CD4-positive, alpha-beta T cell (primary cell): Measurements from ENCODE around the gene TSHZ2. TPM values are rescaled to one million over a fixed set of nuclear protein-coding genes. Genes with fewer than 3 reads are reported as not detected.

Source experiments
- ATAC-seq: fragments of 200-7000 bp; cut with Tn5 transposase; one replicate; pipeline ENCODE4 v1.10.0; 2022; ENCODE audit warnings: mild to moderate bottlenecking; ENCODE audit not compliant: poor library complexity
- CTCF ChIA-PET: fragments of 350-600 bp; sonication (Branson Sonifier 250); formaldehyde crosslinking; loops from one replicate; lab custom pipeline; 2021; ENCODE audit warnings: antibody characterized with exemption, inconsistent platforms; lab: Charles Lee
- POLR2A ChIA-PET: fragments of 350-600 bp; sonication (Branson Sonifier 250); formaldehyde crosslinking; loops from one replicate; lab custom pipeline; 2021; ENCODE audit warnings: antibody characterized with exemption, inconsistent platforms; lab: Charles Lee
- DNase-seq, 14 experiments: peaks; one replicate each; pipeline ENCODE4 v3.0.0-alpha.2; 2013 to 2020; ENCODE audit warnings: mixed read lengths in 2 of 14
- H3K27ac ChIP-seq, 2 donors: one replicate each; pipeline versions ENCODE4 v1.5.1 to v1.7.0; 2013; ENCODE audit warnings: low read length in 2 of 2, low read depth in 1 of 2, mild to moderate bottlenecking in 1 of 2
- H3K27me3 ChIP-seq, 2 experiments: 1 replicate in 1 of 2; 2 replicates in 1 of 2; pipeline versions ENCODE4 v1.6.1 to v1.7.0; 2013; ENCODE audit warnings: low read length in 2 of 2, control low read depth in 1 of 2, mild to moderate bottlenecking in 1 of 2, moderate library complexity in 1 of 2; ENCODE audit not compliant: insufficient read depth in 2 of 2, control insufficient read depth in 1 of 2
- H3K36me3 ChIP-seq: one replicate; pipeline ENCODE4 v1.6.1; 2013; ENCODE audit warnings: low read length, control low read depth; ENCODE audit not compliant: insufficient read depth
- H3K4me1 ChIP-seq: one replicate; pipeline ENCODE4 v1.6.1; 2013; ENCODE audit warnings: low read length, control low read depth; ENCODE audit not compliant: insufficient read depth
- H3K4me3 ChIP-seq: one replicate; pipeline ENCODE4 v1.5.1; 2013; ENCODE audit warnings: mild to moderate bottlenecking, low read length, moderate library complexity
- H3K9me3 ChIP-seq, 2 experiments: 1 replicate in 1 of 2; 2 replicates in 1 of 2; pipeline versions ENCODE4 v1.6.1 to v1.7.0; 2013; ENCODE audit warnings: low read length in 2 of 2, mild to moderate bottlenecking in 2 of 2, control low read depth in 1 of 2, moderate library complexity in 1 of 2; ENCODE audit not compliant: control insufficient read depth in 1 of 2, insufficient read depth in 1 of 2
- H3K27ac Mint-ChIP-seq: one replicate; pipeline ENCODE4 v1.8.0; 2020; ENCODE audit warnings: mixed read lengths
- H3K27me3 Mint-ChIP-seq: one replicate; pipeline ENCODE4 v1.8.0; 2021; ENCODE audit warnings: mixed read lengths
- H3K36me3 Mint-ChIP-seq: one replicate; pipeline ENCODE4 v1.8.0; 2021; ENCODE audit warnings: low read depth, mixed read lengths
- H3K4me1 Mint-ChIP-seq: one replicate; pipeline ENCODE4 v1.8.0; 2021; ENCODE audit warnings: low read depth, mixed read lengths
- H3K4me3 Mint-ChIP-seq: one replicate; pipeline ENCODE4 v1.8.0; 2020; ENCODE audit warnings: mild to moderate bottlenecking, mixed read lengths
- H3K9me3 Mint-ChIP-seq: one replicate; pipeline ENCODE4 v1.8.0; 2020; ENCODE audit warnings: mixed read lengths
- intact Hi-C, 2 experiments: fragments of 100-400 bp; cut with DNase I in 1 of 2; cut with micrococcal nuclease in 1 of 2; formaldehyde crosslinking; loops; one replicate each; pipeline versions ENCODE4 v1.15.1 to v1.9.0; 2023 to 2025; cut with DNase I, micrococcal nuclease
- total RNA-seq, 174 experiments: library from RNA in 2 of 174; stranded (reverse) in 2 of 174; gene quantifications; one replicate each; pipeline ENCODE4 v1.2.3 and lab custom pipeline; 2021 to 2026
- TF ChIP-seq, protein P1 (sequence below): fragments of 200-600 bp; IDR thresholded peaks from one replicate; pipeline ENCODE4 v1.8.0; 2022; ENCODE audit warnings: antibody characterized with exemption, mild to moderate bottlenecking

The TSHZ2 gene
- total RNA-seq, 2 experiments from 2014 or later = 26.1 to 27.4 TPM

DNA sequence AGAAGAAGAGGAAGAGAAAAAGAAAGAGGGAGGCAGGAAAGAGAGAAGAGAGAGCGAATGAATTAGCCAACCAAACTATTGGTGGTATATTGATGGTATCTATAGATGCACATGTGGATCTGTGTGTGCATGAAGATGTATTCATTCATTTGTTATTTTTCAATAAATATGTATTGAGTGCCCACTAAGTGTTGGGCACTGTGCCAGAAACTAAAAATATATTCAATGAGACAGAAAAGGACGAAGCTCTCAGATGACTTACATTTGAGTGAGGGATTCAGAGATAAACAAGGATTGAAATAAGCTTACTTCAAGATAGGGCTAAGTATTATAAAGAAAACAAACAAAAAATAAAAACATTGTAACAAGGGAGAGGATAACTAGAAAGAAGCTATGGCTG is 154.9 kb downstream of the TSHZ2 start:
- H3K9me3 Mint-ChIP-seq = no peaks in the 10 kb centered on the region
- H3K9me3 ChIP-seq = no peaks in the 10 kb centered on the region
- peaks cover 33% of the 10 kb centered on the region for H3K4me1 Mint-ChIP-seq
- no peak for DNase-seq
- ChIA-PET CTCF (no interaction called here), POLR2A (no interaction called here)
- no peak for ATAC-seq
- no peak overlapping the region for H3K27ac Mint-ChIP-seq
- no peak overlapping the region for H3K27ac ChIP-seq
- H3K4me3 Mint-ChIP-seq = no peak overlapping the region
- no peaks in the 10 kb centered on the region for H3K27me3 ChIP-seq
- intact Hi-C loops = no loop called here
- TF ChIP-seq, protein P1, sequence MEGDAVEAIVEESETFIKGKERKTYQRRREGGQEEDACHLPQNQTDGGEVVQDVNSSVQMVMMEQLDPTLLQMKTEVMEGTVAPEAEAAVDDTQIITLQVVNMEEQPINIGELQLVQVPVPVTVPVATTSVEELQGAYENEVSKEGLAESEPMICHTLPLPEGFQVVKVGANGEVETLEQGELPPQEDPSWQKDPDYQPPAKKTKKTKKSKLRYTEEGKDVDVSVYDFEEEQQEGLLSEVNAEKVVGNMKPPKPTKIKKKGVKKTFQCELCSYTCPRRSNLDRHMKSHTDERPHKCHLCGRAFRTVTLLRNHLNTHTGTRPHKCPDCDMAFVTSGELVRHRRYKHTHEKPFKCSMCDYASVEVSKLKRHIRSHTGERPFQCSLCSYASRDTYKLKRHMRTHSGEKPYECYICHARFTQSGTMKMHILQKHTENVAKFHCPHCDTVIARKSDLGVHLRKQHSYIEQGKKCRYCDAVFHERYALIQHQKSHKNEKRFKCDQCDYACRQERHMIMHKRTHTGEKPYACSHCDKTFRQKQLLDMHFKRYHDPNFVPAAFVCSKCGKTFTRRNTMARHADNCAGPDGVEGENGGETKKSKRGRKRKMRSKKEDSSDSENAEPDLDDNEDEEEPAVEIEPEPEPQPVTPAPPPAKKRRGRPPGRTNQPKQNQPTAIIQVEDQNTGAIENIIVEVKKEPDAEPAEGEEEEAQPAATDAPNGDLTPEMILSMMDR = no peak
- H3K36me3 Mint-ChIP-seq = no peaks in the 10 kb centered on the region
- H3K36me3 ChIP-seq = no peaks in the 10 kb centered on the region
- no peaks in the 10 kb centered on the region for H3K4me1 ChIP-seq
- no peaks in the 10 kb centered on the region for H3K27me3 Mint-ChIP-seq
- no peak overlapping the region for H3K4me3 ChIP-seq

DNA sequence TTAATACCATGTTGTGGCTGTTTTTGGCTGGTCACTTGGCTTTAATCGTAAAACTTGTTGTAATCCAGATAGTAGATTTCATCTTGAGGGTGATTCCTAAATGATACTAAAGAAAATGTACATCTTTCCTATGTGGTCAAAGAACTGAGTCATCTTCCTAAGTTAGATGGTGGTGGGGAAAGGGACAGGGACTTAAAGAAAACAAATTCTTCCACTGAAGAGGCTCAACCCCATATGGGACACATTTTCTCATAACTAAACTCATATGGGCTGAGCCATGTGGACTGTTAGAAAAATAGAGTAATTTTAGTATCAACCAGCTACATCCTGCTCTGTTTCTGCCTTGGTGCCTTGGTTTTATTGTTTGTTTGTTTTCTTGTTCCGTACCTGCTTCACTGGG is 155.8 kb downstream of the TSHZ2 start:
- H3K27ac Mint-ChIP-seq = no peak overlapping the region
- intact Hi-C loops = no loop called here

DNA sequence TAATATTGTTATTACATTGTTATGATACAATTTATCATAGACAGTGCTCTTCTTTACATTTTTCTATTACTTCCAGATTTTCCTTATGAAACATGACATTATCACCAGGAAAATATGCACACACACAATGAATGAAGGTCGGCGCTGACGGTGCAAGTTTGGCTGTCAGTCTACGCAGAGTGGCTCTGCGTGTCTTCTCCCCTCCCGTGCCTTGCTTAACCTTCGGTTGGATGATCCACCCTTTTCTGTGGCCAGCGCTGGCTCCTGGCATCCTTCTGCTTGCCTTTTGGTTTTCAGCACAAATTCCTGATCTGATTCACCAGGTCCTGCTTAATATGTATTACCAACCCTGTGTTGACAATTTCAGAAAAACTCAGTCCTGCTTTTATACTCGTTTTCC is 157.4 kb downstream of the TSHZ2 start:
- intact Hi-C loops = no loop called here
- H3K4me3 Mint-ChIP-seq = no peak overlapping the region
- DNase-seq = no peak
- no peak overlapping the region for H3K27ac Mint-ChIP-seq
- Histone ChIP-seq H3K36me3 (no peaks in the 10 kb centered on the region), H3K27me3 (no peaks in the 10 kb centered on the region), H3K27ac (no peak overlapping the region), H3K9me3 (no peaks in the 10 kb centered on the region), H3K4me1 (no peaks in the 10 kb centered on the region), H3K4me3 (no peak overlapping the region)
- H3K4me1 Mint-ChIP-seq = peaks cover 30% of the 10 kb centered on the region
- H3K9me3 Mint-ChIP-seq = no peaks in the 10 kb centered on the region
- ChIA-PET CTCF (interaction anchor here (0.5 kb wide), 1 partner anchor 40 kb away, joined by 3 read pairs; no protein-coding TSS in a partner anchor), POLR2A (no interaction called here)
- H3K27me3 Mint-ChIP-seq = no peaks in the 10 kb centered on the region
- TF ChIP-seq, protein P1 = no peak
- ATAC-seq = no peak
- no peaks in the 10 kb centered on the region for H3K36me3 Mint-ChIP-seq

More for the DNA sequence above, 155.8 kb downstream of the TSHZ2 start:
- ATAC-seq (no peak), DNase-seq (no peak)
- Histone ChIP-seq H3K9me3 (no peaks in the 10 kb centered on the region), H3K4me3 (no peak overlapping the region), H3K4me1 (no peaks in the 10 kb centered on the region), H3K27me3 (no peaks in the 10 kb centered on the region), H3K36me3 (no peaks in the 10 kb centered on the region), H3K27ac (no peak overlapping the region)
- POLR2A ChIA-PET = no interaction called here
- no peaks in the 10 kb centered on the region for H3K27me3 Mint-ChIP-seq
- CTCF ChIA-PET = no interaction called here
- no peaks in the 10 kb centered on the region for H3K9me3 Mint-ChIP-seq
- H3K36me3 Mint-ChIP-seq = no peaks in the 10 kb centered on the region
- TF ChIP-seq, protein P1 = no peak
- peaks cover 32% of the 10 kb centered on the region for H3K4me1 Mint-ChIP-seq
- H3K4me3 Mint-ChIP-seq = no peak overlapping the region
